Pulmonary artery endothelial cell (primary cell): ENCODE results near the gene HNRNPC. TPM values are rescaled to one million over a fixed set of nuclear protein-coding genes. Genes with fewer than 3 reads are reported as not detected.
"Not testable (repeated sequence)": the region's sequence is repeated elsewhere in the genome, so short reads cannot be mapped to it uniquely, and the experiment has no call there.

Experiments used
- DNase-seq: peaks from one replicate; pipeline ENCODE4 v3.0.0-alpha.2; 2011; ENCODE audit warnings: low read depth, low spot score
- total RNA-seq: library from RNA; depleted of rRNA; stranded (reverse); fragments of >200 nt; gene quantifications from 2 replicates; pipeline ENCODE4 v1.2.3, GENCODE V29; 2014

The HNRNPC gene
- total RNA-seq, 1 donor from 2014 or later, result 905 TPM

GRCh38 chr14:21194597-21194996 lies 74.6 kb downstream of the HNRNPC start:
- no peak for DNase-seq

GRCh38 chr14:21192875-21193535 lies 76.2 kb downstream of the HNRNPC start:
- DNase-seq, result no peak

- no peak for DNase-seq
Observed at GRCh38 chr14:21192447-21192822, 76.8 kb downstream of the HNRNPC start.

GRCh38 chr14:21191809-21192446 lies 77.3 kb downstream of the HNRNPC start:
- no peak for DNase-seq

DNA sequence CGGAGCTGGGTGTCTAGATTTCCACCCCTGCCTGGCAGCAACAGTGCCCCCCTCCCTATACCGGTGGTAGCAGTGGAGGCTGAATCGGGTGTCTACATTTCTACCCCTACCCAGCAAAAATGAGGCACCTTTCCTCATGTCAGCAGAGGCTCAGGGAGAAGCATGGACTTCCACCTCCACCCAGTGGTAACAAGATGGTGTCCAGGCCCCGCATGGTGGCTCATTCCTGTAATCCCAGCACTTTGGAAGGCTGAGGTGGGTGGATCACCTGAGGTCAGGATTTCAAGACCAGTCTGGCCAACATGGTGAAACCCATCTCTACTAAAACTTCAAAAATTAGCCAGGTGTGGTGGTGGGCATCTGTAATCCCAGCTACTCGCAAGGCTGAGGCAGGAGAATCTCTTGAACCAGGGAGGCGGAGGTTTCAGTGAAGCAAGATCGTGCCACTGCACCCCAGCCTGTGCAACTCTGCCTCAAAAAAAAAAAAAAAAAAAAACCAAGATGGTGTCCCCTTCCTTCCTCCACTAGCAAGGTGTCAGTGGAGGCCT lies 77.9 kb downstream of the HNRNPC start:
- no peak for DNase-seq

DNA sequence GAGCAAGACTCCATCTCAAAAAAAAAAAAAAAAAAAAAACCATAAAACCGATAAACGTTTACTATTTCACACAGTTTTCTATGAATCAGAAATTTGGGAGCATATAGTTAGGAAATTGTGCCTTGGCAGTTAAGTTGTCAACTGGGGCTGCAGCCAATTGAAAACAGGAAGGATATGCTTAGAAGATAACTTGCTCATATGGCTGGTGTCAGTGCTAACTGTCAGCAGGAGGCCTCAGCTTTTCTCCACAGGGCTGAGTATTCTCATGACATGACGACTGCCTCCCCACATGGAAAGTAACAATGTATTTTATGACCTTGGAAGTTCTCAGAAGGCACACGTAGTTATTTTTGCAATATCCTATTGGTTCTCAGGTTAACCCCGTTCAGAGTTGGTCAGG lies 83.8 kb downstream of the HNRNPC start:
- DNase-seq, result no peak

DNA sequence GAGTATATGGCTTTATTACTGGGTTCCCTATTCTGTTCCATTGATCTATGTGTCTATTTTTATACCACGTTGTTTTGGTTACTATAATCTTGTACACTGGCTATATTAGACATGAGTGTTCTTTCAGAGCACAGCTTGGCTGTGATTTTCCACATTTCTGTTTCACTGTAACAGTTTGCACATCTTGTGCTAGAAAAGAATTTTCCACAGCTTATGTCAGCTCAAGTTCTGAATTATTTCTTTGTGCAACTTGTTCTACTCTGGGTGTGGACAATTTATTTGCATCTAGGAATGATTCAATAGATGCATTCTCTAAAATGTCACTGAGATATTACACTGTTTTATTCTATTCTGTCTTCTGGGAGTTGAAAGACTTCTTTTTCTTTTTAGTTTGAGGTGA lies 85.0 kb downstream of the HNRNPC start:
- no peak for DNase-seq

- DNase-seq, result no peak
Observed at GRCh38 chr14:21182166-21182565, 87.1 kb downstream of the HNRNPC start.

- no peak for DNase-seq
Observed at GRCh38 chr14:21171128-21171527, 98.1 kb downstream of the HNRNPC start.

GRCh38 chr14:21169573-21169972 lies 99.7 kb downstream of the HNRNPC start:
- no peak for DNase-seq

DNA sequence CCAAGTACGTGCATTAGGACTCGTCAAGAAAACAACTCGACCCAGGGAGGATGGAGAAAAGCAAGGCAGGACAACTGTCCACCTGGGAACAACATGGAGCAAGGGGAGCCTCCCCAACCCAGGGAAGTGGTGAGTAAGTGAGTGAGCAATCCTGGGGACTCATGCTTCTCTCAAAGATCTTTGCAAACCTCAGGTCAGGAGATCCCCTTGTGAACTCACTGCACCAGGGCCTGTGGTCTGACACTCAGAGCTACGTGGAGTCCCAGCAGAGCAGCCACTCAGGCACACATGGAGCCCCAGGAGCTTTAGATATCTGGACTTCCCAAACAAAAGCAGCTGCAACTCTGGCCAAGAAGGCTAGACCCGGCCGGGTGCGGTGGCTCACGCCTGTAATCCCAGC lies 101.2 kb downstream of the HNRNPC start:
- no peak for DNase-seq

DNA sequence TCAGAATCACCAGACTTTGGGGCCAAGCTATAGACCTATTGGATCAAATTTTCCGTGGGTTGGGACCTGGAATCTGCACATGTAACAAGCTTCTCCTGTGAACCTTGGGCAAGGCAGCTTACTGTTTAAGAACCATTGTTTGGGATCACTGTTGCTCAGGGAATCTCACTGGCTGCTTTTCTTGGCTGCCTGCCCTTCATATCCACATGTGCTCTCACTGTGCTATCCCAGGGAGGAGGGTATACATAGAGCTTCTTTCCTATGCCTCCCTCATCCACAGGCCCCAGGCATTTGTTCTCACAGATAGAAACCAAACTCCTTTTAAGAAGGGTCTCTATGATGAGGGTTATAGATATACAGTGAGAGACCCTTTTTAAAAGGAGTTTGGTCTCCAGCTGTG lies 103.6 kb downstream of the HNRNPC start:
- not testable (repeated sequence) for DNase-seq

GRCh38 chr14:21165002-21165605 lies 104.1 kb downstream of the HNRNPC start:
- DNase-seq, result not testable (repeated sequence)

GRCh38 chr14:21163871-21164291 lies 105.4 kb downstream of the HNRNPC start:
- no peak for DNase-seq

GRCh38 chr14:21162081-21162480 lies 107.2 kb downstream of the HNRNPC start:
- DNase-seq, result no peak

DNA sequence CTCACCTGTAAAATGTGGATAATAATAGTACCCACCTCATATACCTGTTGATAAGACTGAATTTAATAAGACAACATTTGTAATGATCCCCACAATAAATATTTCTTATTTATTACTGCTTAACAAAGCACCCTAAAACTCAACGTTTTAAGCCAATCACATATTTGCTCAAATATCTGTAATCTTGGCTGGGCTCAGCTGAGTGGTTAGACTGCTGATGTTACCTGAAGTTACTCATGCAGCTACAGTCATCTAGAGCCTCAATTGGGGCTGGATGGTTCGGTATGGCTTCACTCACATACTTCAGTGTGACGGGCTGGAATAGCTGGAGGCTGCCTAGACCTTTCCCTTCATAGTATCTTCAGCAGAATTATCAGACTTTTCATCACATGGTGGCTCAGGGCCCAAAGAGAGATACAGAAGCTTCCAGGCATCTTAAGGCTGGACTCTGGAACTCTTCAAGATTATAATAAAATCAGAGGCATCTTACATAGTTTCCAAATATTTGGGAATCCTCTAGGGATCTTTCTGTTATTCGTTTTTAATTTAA lies 109.1 kb downstream of the HNRNPC start:
- no peak for DNase-seq

Other genes starting within 250 kb of the HNRNPC start
- gene NDRG2, start 244.4 kb downstream of the HNRNPC start, total RNA-seq, result 0.11 and 0.13 TPM in 2 replicates
- gene TPPP2, start 239.2 kb downstream of the HNRNPC start, total RNA-seq, result not detected in 2 replicates
- not detected in 2 replicates for gene RNASE13, start 234.6 kb downstream of the HNRNPC start, total RNA-seq
- not detected in 2 replicates for gene RNASE7, start 227.1 kb downstream of the HNRNPC start, total RNA-seq
- gene RNASE8, start 211.6 kb downstream of the HNRNPC start, total RNA-seq, result not detected in 2 replicates
- gene ARHGEF40, start 199.1 kb downstream of the HNRNPC start, total RNA-seq, result 4.1 and 6.2 TPM in 2 replicates
- 3.9 and 4.2 TPM in 2 replicates for gene ZNF219, start 170.8 kb downstream of the HNRNPC start, total RNA-seq
- gene TMEM253, start 168.4 kb downstream of the HNRNPC start, total RNA-seq, result not detected in 2 replicates
- gene OR5AU1, start 113.4 kb downstream of the HNRNPC start, total RNA-seq, result not detected in 2 replicates
- not detected in 2 replicates for gene RPGRIP1, start 10.6 kb upstream of the HNRNPC start, total RNA-seq
- 98.9 and 125 TPM in 2 replicates for gene SUPT16H, start 114.6 kb upstream of the HNRNPC start, total RNA-seq
- 50.4 and 61.3 TPM in 2 replicates for gene CHD8, start 186.7 kb upstream of the HNRNPC start, total RNA-seq
- gene RAB2B, start 207.5 kb upstream of the HNRNPC start, total RNA-seq, result 28.3 and 39.6 TPM in 2 replicates
- 22.3 and 45.6 TPM in 2 replicates for gene TOX4, start 207.8 kb upstream of the HNRNPC start, total RNA-seq
- 56.0 and 87.3 TPM in 2 replicates for gene METTL3, start 241.9 kb upstream of the HNRNPC start, total RNA-seq